ENCODE data around the gene ASB5.
"Not testable (repeated sequence)": the region's sequence is repeated elsewhere in the genome, so short reads cannot be mapped to it uniquely, and the experiment has no call there.

ASB5 gene

GRCh38 chr4:176230836-176231235 lies 38.2 kb downstream of the ASB5 start:
- TF ChIP-seq CTCF (IDR thresholded peaks at IDR 0.05; ENCODE audit: low read depth, low read length), result no peak
- no peak overlapping the region for H3K4me3 ChIP-seq (replicated peaks in 1 of 2; ENCODE audit: low read depth in 2 of 2, low read length in 2 of 2)
- DNase-seq (ENCODE audit: low read depth in 2 of 2), result no peak

- H3K4me3 ChIP-seq (replicated peaks in 1 of 2; ENCODE audit: low read depth in 2 of 2, low read length in 2 of 2), result no peak overlapping the region
- DNase-seq (ENCODE audit: low read depth in 2 of 2), result no peak
- no peak for TF ChIP-seq CTCF (IDR thresholded peaks at IDR 0.05; ENCODE audit: low read depth, low read length)
Observed at GRCh38 chr4:176229645-176230044, 39.4 kb downstream of the ASB5 start.

- no peak overlapping the region for H3K4me3 ChIP-seq (replicated peaks in 1 of 2; ENCODE audit: low read depth in 2 of 2, low read length in 2 of 2)
- no peak for DNase-seq (ENCODE audit: low read depth in 2 of 2)
- no peak for TF ChIP-seq CTCF (IDR thresholded peaks at IDR 0.05; ENCODE audit: low read depth, low read length)
Observed at GRCh38 chr4:176226736-176227135, 42.3 kb downstream of the ASB5 start.

- H3K4me3 ChIP-seq (replicated peaks in 1 of 2; ENCODE audit: low read depth in 2 of 2, low read length in 2 of 2), result no peak overlapping the region
- no peak for DNase-seq (ENCODE audit: low read depth in 2 of 2)
- no peak for TF ChIP-seq CTCF (IDR thresholded peaks at IDR 0.05; ENCODE audit: low read depth, low read length)
Observed at GRCh38 chr4:176223561-176223960, 45.5 kb downstream of the ASB5 start.

- no peak overlapping the region for H3K4me3 ChIP-seq (replicated peaks in 1 of 2; ENCODE audit: low read depth in 2 of 2, low read length in 2 of 2)
- DNase-seq (ENCODE audit: low read depth in 2 of 2), result no peak
- TF ChIP-seq CTCF (IDR thresholded peaks at IDR 0.05; ENCODE audit: low read depth, low read length), result no peak
Observed at GRCh38 chr4:176222149-176222548, 46.9 kb downstream of the ASB5 start.

GRCh38 chr4:176217510-176217909 lies 51.5 kb downstream of the ASB5 start:
- no peak overlapping the region for H3K4me3 ChIP-seq (replicated peaks in 1 of 2; ENCODE audit: low read depth in 2 of 2, low read length in 2 of 2)
- no peak for TF ChIP-seq CTCF (IDR thresholded peaks at IDR 0.05; ENCODE audit: low read depth, low read length)
- DNase-seq (ENCODE audit: low read depth in 2 of 2), result no peak

GRCh38 chr4:176212351-176212750 lies 56.7 kb downstream of the ASB5 start:
- H3K4me3 ChIP-seq (replicated peaks in 1 of 2; ENCODE audit: low read depth in 2 of 2, low read length in 2 of 2); DNase-seq (ENCODE audit: low read depth in 2 of 2): not testable (repeated sequence)

Data from cardiac fibroblast (primary cell).